Type B pancreatic cell (in vitro differentiated cells): ENCODE data around the gene SVIL. TPM values are rescaled to one million over a fixed set of nuclear protein-coding genes. Genes with fewer than 3 reads are reported as not detected.
A peak's percentile ranks its signal among the peaks of the same experiment; 100 is the strongest.

ENCODE experiments used
- DNase-seq: peaks from one replicate; pipeline ENCODE4 v3.0.0; 2021; ENCODE audit warnings: mixed read lengths; ENCODE audit not compliant: unreplicated experiment; ENCODE audit errors: extremely low spot score
- H3K27ac Mint-ChIP-seq: 2 replicates; pipeline ENCODE4 v1.8.0; 2021; ENCODE audit warnings: mild to moderate bottlenecking, mixed read lengths
- H3K27me3 Mint-ChIP-seq: 2 replicates; pipeline ENCODE4 v1.8.0; 2021; ENCODE audit warnings: mixed read lengths
- H3K36me3 Mint-ChIP-seq: 2 replicates; pipeline ENCODE4 v1.8.0; 2021; ENCODE audit warnings: mixed read lengths
- H3K4me1 Mint-ChIP-seq: one replicate; pipeline ENCODE4 v1.8.0; 2021; ENCODE audit warnings: mixed read lengths; ENCODE audit not compliant: unreplicated experiment
- H3K4me3 Mint-ChIP-seq: 2 replicates; pipeline ENCODE4 v1.8.0; 2021; ENCODE audit warnings: mild to moderate bottlenecking, mixed read lengths
- H3K9me3 Mint-ChIP-seq: 2 replicates; pipeline ENCODE4 v1.8.0; 2021; ENCODE audit warnings: mixed read lengths
- CTCF ChIP-seq: fragments of 200-600 bp; sonication (generic); conservative IDR thresholded peaks from 2 replicates; pipeline ENCODE4 v1.5.0; 2021; ENCODE audit warnings: antibody characterized with exemption, mild to moderate bottlenecking
- total RNA-seq: library from RNA; stranded (reverse); gene quantifications from 2 replicates; pipeline ENCODE4 v1.2.1, GENCODE V29; 2021; ENCODE audit warnings: low replicate concordance

The SVIL gene
- total RNA-seq, 1 donor from 2014 or later, result 171 TPM

- TF ChIP-seq CTCF, result no peak
Observed at GRCh38 chr10:29642990-29643389, 8.2 kb upstream of the SVIL start.

GRCh38 chr10:29637537-29637936 is 2.8 kb upstream of the SVIL start:
- no peak for DNase-seq
- Mint-ChIP-seq H3K9me3 (no peaks in the 10 kb centered on the region), H3K4me1 (peaks cover 41% of the 10 kb centered on the region), H3K27ac (peak overlapping the region; percentile 73), H3K27me3 (no peaks in the 10 kb centered on the region), H3K4me3 (no peak overlapping the region), H3K36me3 (peaks cover 27% of the 10 kb centered on the region)
- TF ChIP-seq CTCF, result no peak

More at GRCh38 chr10:29642990-29643389, 8.2 kb upstream of the SVIL start:
- no peak for DNase-seq
- Mint-ChIP-seq H3K27ac (no peak overlapping the region), H3K27me3 (no peaks in the 10 kb centered on the region), H3K4me3 (peak overlapping the region; percentile 7), H3K36me3 (peaks cover 35% of the 10 kb centered on the region), H3K4me1 (peaks cover 56% of the 10 kb centered on the region), H3K9me3 (no peaks in the 10 kb centered on the region)

- Mint-ChIP-seq H3K4me1 (peaks cover 34% of the 10 kb centered on the region), H3K9me3 (no peaks in the 10 kb centered on the region), H3K36me3 (peaks cover 27% of the 10 kb centered on the region), H3K27me3 (no peaks in the 10 kb centered on the region), H3K4me3 (peak overlapping the region; percentile 72), H3K27ac (peak overlapping the region; percentile 85)
- DNase-seq, result no peak
- no peak for TF ChIP-seq CTCF
Observed at GRCh38 chr10:29636178-29636577, 1.4 kb upstream of the SVIL start.

- DNase-seq, result no peak
- Mint-ChIP-seq H3K27ac (peak overlapping the region; percentile 85), H3K4me1 (peaks cover 38% of the 10 kb centered on the region)
Observed at GRCh38 chr10:29635711-29636144, 957 bp upstream of the SVIL start.

GRCh38 chr10:29634105-29634504 is 666 bp downstream of the SVIL start:
- H3K27ac Mint-ChIP-seq, result peak overlapping the region; percentile 58
- peaks cover 47% of the 10 kb centered on the region for H3K4me1 Mint-ChIP-seq

More at GRCh38 chr10:29635711-29636144, 957 bp upstream of the SVIL start:
- TF ChIP-seq CTCF, result no peak
- Mint-ChIP-seq H3K27me3 (no peaks in the 10 kb centered on the region), H3K4me3 (peak overlapping the region; percentile 72), H3K36me3 (peaks cover 30% of the 10 kb centered on the region), H3K9me3 (no peaks in the 10 kb centered on the region)

More at GRCh38 chr10:29634105-29634504, 666 bp downstream of the SVIL start:
- H3K9me3 Mint-ChIP-seq, result no peaks in the 10 kb centered on the region
- peaks cover 24% of the 10 kb centered on the region for H3K36me3 Mint-ChIP-seq
- TF ChIP-seq CTCF, result no peak
- H3K27me3 Mint-ChIP-seq, result no peaks in the 10 kb centered on the region
- peak overlapping the region; percentile 63 for H3K4me3 Mint-ChIP-seq
- no peak for DNase-seq
